ENCODE data around the gene NUP98.

DNA sequence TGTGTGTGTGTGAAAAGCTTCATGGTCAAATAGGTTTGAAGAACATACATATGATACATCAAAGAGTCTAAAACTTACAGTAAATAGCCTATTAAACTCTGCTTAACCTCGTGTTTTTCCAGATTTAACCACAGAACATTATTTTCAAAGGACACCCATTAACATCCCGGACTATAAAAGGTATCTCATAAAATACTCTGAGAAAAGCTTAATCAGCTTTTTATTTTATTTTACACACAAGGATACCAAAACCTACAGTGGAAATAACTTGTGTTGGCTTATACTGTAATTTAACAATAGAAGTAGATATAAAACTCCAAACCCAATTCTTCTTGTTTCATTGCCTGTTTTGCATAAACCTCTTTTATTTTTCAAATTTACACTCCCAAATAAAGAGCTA, 76.4 kb downstream of the NUP98 start:
- TF ChIP-seq EZH2 (IDR thresholded peaks at IDR 0.05; ENCODE audit: low read depth), result no peak
- no peak for TF ChIP-seq CTCF (conservative IDR thresholded peaks at IDR 0.05)
